ENCODE data around the gene KRTAP4-1.
"Not testable (repeated sequence)": the region's sequence is repeated elsewhere in the genome, so short reads cannot be mapped to it uniquely, and the experiment has no call there.

The KRTAP4-1 gene

GRCh38 chr17:41168121-41168520 is 16.6 kb downstream of the KRTAP4-1 start, which contains the start of gene KRTAP4-3:
KRTAP4-3 (minus strand) TSS chr17:41168221; CDS start chr17:41168172, 49 bp downstream.
- DNase-seq, result no peak

- no peak for DNase-seq
These were observed 17.1 kb downstream of the KRTAP4-1 start for GRCh38 chr17:41167561-41167960.

- DNase-seq, result no peak
These were observed 20.9 kb downstream of the KRTAP4-1 start for GRCh38 chr17:41163828-41164227.

DNA sequence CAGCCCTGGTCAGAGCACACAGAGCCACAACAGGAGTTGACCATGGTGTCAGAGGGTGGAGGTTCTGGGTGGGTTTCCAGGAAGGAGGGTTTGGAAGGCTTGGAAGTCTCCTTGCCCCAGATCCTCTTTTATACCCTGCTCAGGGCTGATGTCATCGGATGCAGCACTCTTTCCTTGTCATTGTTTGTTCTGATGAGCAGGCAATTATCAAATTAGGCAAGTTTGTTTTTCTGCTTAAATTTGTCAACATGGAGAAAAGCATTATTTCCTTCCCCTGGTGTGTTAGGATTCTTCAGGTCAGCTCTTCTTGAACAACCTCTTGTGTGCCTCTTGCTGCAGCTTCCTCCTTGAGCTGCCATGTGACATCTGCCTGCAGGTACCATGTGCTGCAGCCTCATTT is 24.1 kb downstream of the KRTAP4-1 start, which contains the start of gene KRTAP4-4:
TSS of gene KRTAP4-4 (minus strand) at position 101 of the 400 bp plus-strand sequence. CDS start at position 44, 57 bp downstream.
- no peak for DNase-seq

DNA sequence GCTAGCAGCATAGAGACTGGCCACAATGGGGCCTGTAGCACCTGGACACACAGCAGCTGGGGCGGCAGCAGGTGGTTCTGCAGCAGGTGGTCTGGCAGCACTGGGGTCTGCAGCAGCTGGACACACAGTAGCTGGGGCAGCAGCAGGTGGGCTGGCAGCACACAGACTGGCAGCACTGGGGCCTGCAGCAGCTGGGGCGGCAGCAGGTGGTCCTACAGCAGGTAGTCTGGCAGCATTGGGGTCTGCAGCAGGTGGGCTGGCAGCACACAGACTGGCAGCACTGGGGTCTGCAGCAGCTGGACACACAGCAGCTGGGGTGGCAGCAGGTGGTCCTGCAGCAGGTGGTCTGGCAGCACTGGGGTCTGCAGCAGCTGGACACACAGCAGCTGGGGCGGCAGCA is 24.5 kb downstream of the KRTAP4-1 start:
- DNase-seq, result not testable (repeated sequence)

- DNase-seq, result no peak
These were observed 30.9 kb downstream of the KRTAP4-1 start for GRCh38 chr17:41153856-41154255.

GRCh38 chr17:41151525-41151924 is 33.2 kb downstream of the KRTAP4-1 start:
- DNase-seq, result no peak

DNA sequence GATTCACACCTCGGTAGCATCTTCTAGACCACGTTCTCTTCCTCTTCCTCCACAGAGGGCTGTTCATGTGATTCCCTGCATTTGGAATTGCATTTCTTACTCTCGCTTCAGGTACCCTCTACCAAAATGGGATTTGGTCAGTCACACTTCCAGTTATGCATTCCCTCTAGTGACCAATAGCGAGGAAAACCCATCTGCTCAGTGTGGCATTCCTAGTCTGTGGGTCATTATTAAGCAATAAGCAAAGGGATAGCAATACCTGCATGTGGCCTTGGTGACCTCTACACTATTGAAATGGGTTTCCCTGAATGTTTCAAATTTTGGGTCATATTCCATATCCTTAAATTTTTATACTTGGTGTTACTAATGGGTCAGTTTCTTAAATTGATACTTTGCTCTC is 34.7 kb downstream of the KRTAP4-1 start:
- no peak for DNase-seq

DNA sequence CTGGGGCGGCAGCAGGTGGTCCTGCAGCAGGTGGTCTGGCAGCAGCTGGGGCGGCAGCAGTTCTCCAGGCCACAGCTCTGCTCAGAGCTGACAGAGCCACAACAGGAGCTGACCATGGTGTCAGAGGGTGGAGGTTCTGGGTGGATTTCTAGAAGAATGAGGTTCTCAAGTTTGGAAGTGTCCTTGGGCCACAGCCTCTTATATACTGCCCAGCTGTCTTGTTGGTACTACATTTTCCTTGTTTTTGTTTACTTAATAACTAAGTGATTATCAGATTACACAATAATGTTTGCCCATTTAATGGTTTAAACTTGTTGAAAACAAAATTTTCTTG is 35.1 kb downstream of the KRTAP4-1 start, which contains the start of gene KRTAP4-5:
TSS of gene KRTAP4-5 (minus strand) at position 174 of the 334 bp plus-strand sequence. CDS start at position 116, 58 bp downstream.
- DNase-seq, result no peak

GRCh38 chr17:41148971-41149651 is 35.6 kb downstream of the KRTAP4-1 start:
- not testable (repeated sequence) for DNase-seq

DNA sequence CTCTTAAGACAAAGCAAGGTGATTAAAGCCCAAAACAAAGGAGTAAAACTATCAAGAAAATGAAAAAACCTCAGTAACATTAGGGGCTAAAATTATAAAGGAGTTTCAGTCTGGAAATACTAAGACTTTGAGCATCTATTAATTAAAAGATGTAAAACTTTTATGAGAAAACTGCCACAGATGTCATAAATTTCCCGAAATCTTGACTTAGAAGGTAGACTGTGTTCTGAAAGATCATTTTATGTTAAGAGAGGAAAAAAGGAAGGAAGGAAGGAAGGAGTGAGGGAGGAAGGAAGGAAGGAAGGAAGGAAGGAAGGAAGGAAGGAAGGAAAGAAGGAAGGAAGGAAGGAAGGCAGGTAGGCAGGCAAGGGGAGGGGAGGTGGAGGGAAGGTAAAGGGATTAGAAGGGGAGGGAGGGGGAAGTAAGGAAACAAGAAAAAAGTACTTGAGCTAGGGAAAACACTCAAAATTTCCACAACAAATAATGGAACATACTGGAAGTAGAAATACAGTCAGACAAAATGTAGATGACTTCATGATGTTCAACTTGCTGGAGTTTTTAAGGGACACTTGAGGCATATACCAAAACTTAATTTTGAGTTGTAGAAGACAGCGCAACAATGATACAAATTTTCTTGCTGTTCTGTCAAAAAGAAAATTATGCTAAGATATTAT is 37.0 kb downstream of the KRTAP4-1 start:
- DNase-seq, result no peak

DNA sequence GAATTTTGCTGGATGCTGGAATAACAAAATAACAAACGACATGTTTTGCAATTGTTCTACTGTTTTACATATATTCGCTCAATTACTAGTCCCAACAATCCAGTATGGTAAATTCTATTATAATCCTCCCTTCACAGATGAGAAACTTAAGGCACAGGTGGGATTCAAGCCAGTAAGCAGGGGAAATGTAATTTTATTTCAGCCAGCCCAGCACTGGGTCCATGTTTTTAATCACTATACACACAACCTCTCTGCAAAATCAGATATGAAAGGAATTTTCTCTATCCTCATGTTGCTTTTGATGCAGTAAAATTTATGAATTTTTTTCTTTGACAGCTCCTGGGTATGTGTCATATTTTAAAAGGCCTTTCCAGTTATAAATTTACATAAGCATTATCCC is 39.5 kb downstream of the KRTAP4-1 start:
- DNase-seq, result no peak

DNA sequence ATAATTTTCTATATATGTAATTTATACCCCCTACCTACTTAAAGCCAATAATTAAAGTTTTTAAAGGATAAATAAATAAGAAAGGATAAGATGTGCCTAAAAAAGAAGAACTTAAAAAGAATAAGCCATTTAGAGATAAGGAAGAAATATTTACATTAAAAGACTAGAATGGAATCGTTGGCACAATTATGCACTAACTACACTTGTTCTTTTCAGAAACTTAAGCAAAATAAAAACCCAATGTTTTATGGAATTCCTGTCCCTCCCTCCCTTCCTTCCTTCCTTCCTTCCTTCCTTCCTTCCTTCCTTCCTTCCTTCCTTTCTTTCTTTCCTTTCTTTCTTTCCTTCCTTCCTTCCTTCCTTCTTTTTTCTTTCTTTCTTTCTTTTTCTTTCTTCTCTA is 39.9 kb downstream of the KRTAP4-1 start:
- no peak for DNase-seq

DNA sequence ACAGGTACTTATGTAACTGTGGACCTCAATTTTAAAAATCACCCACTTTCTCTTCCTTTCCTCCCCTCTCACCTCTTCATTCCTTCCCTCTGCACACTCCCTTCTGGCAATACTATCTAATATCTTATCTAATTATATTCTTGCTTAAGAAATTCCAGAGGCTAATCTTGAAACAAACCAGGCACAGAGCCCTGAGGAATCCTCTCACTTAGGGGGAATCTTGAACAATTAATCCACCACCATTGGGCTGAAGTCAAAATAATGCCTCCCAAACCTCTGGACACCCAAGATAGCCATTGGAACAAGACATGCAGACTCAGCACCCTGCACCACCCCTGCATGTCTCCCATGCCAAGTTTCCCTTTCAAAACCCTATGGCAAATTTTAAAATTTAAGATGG is 43.4 kb downstream of the KRTAP4-1 start:
- DNase-seq, result no peak

DNA sequence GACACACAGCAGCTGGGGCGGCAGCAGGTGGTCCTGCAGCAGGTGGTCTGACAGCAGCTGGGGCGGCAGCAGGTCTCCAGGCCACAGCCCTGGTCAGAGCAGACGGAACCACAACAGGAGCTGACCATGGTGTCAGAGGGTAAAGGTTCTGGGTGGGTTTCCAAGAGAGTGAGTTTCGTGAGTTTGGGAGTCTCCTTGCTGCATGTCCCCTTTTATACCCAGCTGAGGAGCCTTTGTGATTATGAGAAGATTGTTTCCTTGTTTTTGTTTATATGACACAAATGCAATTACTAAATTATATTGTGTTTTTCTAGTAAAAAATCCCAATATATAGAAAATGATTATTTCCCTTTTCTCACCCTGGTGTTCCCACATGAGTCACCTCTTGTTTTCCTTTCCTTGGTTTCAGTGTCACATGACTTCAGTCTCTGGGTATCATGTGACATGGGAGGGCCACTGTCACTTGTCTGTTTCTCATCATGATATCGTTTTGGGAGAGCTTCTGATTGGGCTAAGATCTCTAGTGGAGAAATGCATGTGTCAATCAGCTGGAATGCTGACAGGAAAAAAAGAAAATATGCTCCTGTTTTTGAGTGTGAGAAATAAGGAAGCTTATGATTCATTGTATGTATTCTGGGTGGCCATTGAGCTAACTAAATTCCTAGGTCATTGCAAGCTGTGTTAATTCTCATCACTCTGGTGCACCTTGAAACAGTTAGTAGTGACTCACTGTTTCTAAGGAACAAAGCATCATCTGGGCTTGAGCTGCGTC is 44.2 kb downstream of the KRTAP4-1 start, which contains the start of gene KRTAP4-6:
TSS of gene KRTAP4-6 (minus strand) at position 185 of the 772 bp plus-strand sequence. CDS start at position 128, 57 bp downstream.
- DNase-seq, result no peak

DNA sequence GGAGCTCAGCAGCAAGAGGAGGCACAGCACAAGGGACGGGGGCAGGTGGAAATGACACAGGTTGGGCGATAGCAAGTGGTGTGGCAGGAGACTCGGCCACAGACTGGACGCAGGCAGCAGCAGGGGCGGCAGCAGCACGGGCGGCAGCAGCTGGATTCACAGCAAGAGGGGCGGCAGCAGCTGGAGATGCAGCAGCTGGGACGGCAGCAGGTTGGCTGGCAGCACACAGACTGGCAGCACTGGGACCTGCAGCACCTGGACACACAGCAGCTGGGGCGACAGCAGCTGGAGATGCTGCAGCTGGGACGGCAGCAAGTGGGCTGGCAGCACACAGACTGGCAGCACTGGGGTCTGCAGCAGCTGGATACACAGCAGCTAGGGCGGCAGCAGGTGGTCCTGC is 44.8 kb downstream of the KRTAP4-1 start:
- DNase-seq, result not testable (repeated sequence)

Measured in CD4-positive, alpha-beta T cell treated with Interleukin-17A for 1 hour (primary cell).